Keratinocyte (primary cell): ENCODE results near the gene ALG12. TPM values are rescaled to one million over a fixed set of nuclear protein-coding genes. Genes with fewer than 3 reads are reported as not detected.

Experiments used
- DNase-seq: peaks from one replicate; pipeline ENCODE4 v3.0.0-alpha.2; 2011; ENCODE audit warnings: low read depth, missing footprints, low spot score
- FAIRE-seq: peaks from 2 replicates; lab custom pipeline; 2011; peaks lifted over from hg19 to GRCh38; lab: Jason Lieb, UNC
- H2AFZ ChIP-seq: 2 replicates; pipeline ENCODE4 v1.6.0; 2012; ENCODE audit warnings: low read length, control low read depth, inconsistent platforms; ENCODE audit not compliant: control insufficient read depth
- H3K27ac ChIP-seq: 2 replicates; pipeline ENCODE4 v1.5.1; 2011; ENCODE audit warnings: low read length; ENCODE audit not compliant: control insufficient read depth, insufficient read depth
- H3K27me3 ChIP-seq: 3 replicates; pipeline ENCODE4 v1.6.0; 2011; ENCODE audit warnings: low read length; ENCODE audit not compliant: control insufficient read depth, insufficient read depth; ENCODE audit errors: extremely low read depth
- H3K36me3 ChIP-seq, 2 experiments: 2 replicates in 1 of 2; 3 replicates in 1 of 2; pipeline ENCODE4 v1.5.1; 2011; ENCODE audit warnings: low read length in 2 of 2, mild to moderate bottlenecking in 1 of 2; ENCODE audit not compliant: control insufficient read depth in 2 of 2, insufficient read depth in 2 of 2; ENCODE audit errors: extremely low read depth in 1 of 2
- H3K4me1 ChIP-seq: 3 replicates; pipeline ENCODE4 v1.5.1; 2011; ENCODE audit warnings: low read length; ENCODE audit not compliant: control insufficient read depth, insufficient read depth; ENCODE audit errors: extremely low read depth
- H3K4me2 ChIP-seq: 3 replicates; pipeline ENCODE4 v1.6.0; 2011; ENCODE audit warnings: low read depth, low read length; ENCODE audit not compliant: control insufficient read depth, insufficient read depth; ENCODE audit errors: extremely low read depth
- H3K4me3 ChIP-seq, 3 experiments: fragments of 200-600 bp in 1 of 3; sonication (generic) in 1 of 3; 2 replicates in 2 of 3; 3 replicates in 1 of 3; pipeline ENCODE4 v1.5.1; 2011 to 2016; ENCODE audit warnings: low read length in 3 of 3, mild to moderate bottlenecking in 3 of 3, control low read depth in 2 of 3, inconsistent platforms in 1 of 3, low read depth in 1 of 3, mixed read lengths in 1 of 3, mixed run types in 1 of 3, moderate library complexity in 1 of 3; ENCODE audit not compliant: control insufficient read depth in 2 of 3, insufficient read depth in 2 of 3; ENCODE audit errors: extremely low read depth in 1 of 3
- H3K79me2 ChIP-seq: 2 replicates; pipeline ENCODE4 v1.6.0; 2012; ENCODE audit warnings: low read length; ENCODE audit not compliant: control insufficient read depth, insufficient read depth
- H3K9ac ChIP-seq: 3 replicates; pipeline ENCODE4 v1.6.0; 2011; ENCODE audit warnings: low read length; ENCODE audit not compliant: control insufficient read depth, insufficient read depth; ENCODE audit errors: extremely low read depth
- H3K9me1 ChIP-seq: 3 replicates; pipeline ENCODE4 v1.6.0; 2011; ENCODE audit warnings: low read length; ENCODE audit not compliant: control insufficient read depth, insufficient read depth; ENCODE audit errors: extremely low read depth
- H3K9me3 ChIP-seq: 2 replicates; pipeline ENCODE4 v1.5.1; 2012; ENCODE audit warnings: low read depth, low read length; ENCODE audit not compliant: control insufficient read depth
- H4K20me1 ChIP-seq: 3 replicates; pipeline ENCODE4 v1.6.0; 2011; ENCODE audit warnings: low read length; ENCODE audit not compliant: control insufficient read depth, insufficient read depth; ENCODE audit errors: extremely low read depth
- EZH2 ChIP-seq: IDR thresholded peaks from one replicate; pipeline ENCODE4 v1.6.1; 2012; ENCODE audit warnings: inconsistent platforms, mild to moderate bottlenecking, low read length, moderate library complexity
- dilution Hi-C: fragments of 300-500 bp; cut with MboI; formaldehyde crosslinking; loops from one replicate; pipeline ENCODE4 v1.7.0; 2020; ENCODE audit warnings: low sequenced_read_pairs; ENCODE audit not compliant: extremely low pct_ligation_motif_present
- polyA plus RNA-seq, 5 experiments: library from polyadenylated mRNA; depleted of rRNA in 3 of 5; stranded (reverse) in 3 of 5; stranded (forward) in 1 of 5; unstranded in 1 of 5; fragments of >200 nt; gene quantifications; 1 replicate in 1 of 5; 2 replicates in 3 of 5; 3 replicates in 1 of 5; pipeline versions ENCODE4 v1.2.1 to v1.2.3, GENCODE V29; 2011 to 2012; ENCODE audit warnings: missing spikeins in 2 of 5, low read depth in 1 of 5, low replicate concordance in 1 of 5
- TF ChIP-seq, protein P1 (sequence below), 3 experiments: IDR thresholded peaks in 1 of 3; conservative IDR thresholded peaks in 1 of 3; optimal IDR thresholded peaks in 1 of 3; 2 replicates in 2 of 3; 3 replicates in 1 of 3; pipeline versions ENCODE3 to v1.5.1; 2011; ENCODE audit warnings: low read length in 3 of 3, mild to moderate bottlenecking in 3 of 3, moderate library complexity in 2 of 3, control low read depth in 1 of 3, inconsistent platforms in 1 of 3; ENCODE audit not compliant: insufficient read depth in 2 of 3; ENCODE audit errors: extremely low read depth in 1 of 3

Gene ALG12
- polyA plus RNA-seq, 1 donor (not counting 4 experiments of a cell fraction or from before 2014, with no cell fraction given) = 6.3 TPM

DNA sequence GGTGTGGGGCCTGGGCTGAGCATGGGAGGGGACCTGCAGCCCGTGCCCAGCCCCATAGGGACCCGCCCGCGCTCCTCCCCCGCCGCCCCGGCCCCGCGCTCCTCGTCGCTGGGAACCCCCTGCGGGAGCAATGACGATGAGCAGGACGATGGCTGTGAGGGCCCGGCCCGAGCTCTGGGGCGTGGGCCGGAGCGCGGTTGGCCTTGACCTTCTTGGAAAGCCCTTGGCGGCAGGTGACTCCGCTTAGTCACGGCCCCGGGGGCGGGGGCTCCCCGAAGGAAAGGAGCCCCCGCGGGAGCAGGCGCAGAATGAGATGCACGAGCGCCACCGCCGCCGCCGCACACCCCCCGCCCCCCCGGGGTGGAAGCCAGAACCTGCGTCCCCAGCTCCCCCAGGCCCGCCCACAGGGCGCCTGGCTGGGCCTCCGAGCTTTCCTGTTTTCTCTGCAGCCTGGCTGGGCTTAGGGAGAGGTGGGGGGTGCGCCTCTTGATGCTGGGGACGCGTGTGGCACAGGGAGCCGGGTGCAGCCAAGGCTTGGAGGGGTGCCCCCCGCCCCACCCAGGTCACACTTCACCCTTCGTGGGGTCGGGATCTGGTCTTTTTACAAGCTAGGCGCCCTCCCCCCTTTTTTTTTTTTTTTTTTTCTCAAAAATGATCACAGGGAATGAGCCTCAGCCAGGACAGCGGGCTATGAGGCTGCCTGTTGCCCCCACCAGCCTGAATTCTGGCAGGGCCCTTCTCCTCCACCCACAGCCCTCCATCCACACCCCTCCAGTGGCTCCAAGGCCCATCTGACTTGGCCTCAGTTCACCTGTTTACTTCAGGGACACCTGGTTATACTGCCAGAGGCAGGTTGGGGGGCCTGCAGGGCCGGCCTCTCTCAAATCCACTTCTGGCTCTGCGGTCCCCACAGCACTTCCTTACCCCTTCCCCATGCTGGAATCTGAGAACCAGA is 18.1 kb upstream of the ALG12 start:
- Histone ChIP-seq H3K9ac (peak overlapping the region; percentile 28), H3K9me3 (no peaks in the 10 kb centered on the region), H3K4me3 (peak overlapping the region in 1 of 3 experiments; percentile 5), H3K9me1 (no peaks in the 10 kb centered on the region), H3K79me2 (no peaks in the 10 kb centered on the region), H3K4me1 (peaks cover 14% of the 10 kb centered on the region), H3K36me3 (no peaks in the 10 kb centered on the region), H3K4me2 (peak overlapping the region; percentile 10), H4K20me1 (no peaks in the 10 kb centered on the region), H3K27me3 (peaks cover 6% of the 10 kb centered on the region), H3K27ac (no peak overlapping the region), H2AFZ (no peak overlapping the region)
- DNase-seq (no peak), FAIRE-seq (no peak)
- TF ChIP-seq EZH2 = no peak
- TF ChIP-seq, protein P1, sequence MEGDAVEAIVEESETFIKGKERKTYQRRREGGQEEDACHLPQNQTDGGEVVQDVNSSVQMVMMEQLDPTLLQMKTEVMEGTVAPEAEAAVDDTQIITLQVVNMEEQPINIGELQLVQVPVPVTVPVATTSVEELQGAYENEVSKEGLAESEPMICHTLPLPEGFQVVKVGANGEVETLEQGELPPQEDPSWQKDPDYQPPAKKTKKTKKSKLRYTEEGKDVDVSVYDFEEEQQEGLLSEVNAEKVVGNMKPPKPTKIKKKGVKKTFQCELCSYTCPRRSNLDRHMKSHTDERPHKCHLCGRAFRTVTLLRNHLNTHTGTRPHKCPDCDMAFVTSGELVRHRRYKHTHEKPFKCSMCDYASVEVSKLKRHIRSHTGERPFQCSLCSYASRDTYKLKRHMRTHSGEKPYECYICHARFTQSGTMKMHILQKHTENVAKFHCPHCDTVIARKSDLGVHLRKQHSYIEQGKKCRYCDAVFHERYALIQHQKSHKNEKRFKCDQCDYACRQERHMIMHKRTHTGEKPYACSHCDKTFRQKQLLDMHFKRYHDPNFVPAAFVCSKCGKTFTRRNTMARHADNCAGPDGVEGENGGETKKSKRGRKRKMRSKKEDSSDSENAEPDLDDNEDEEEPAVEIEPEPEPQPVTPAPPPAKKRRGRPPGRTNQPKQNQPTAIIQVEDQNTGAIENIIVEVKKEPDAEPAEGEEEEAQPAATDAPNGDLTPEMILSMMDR (optimal IDR thresholded peaks at IDR 0.05 in 1 of 3, IDR thresholded peaks at IDR 0.05 in 1 of 3, conservative IDR thresholded peaks at IDR 0.05 in 1 of 3; ENCODE audit: extremely low read depth in 1 of 3, insufficient read depth in 2 of 3, low read length in 3 of 3) = no peak
- dilution Hi-C loops = no loop called here

DNA sequence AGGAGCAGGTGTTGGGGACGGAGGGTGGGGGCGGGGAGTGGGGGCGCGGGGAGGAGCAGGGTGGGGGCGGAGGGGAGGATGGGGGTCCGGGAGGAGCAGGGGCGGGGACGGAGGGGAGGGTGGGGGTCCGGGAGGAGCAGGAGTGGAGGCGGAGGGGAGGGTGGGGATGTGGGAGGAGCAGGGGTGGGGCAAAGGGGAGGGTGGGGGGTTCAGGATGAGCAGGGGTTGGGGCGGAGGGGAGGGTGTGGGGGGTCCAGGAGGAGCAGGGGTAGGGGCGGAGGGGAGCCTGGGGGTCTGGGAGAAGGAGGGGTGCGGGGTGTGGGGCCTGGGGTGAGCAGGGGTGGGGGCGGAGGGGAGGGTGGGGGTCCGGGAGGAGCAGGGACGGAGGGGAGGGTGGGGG is 17.3 kb upstream of the ALG12 start:
- Histone ChIP-seq H3K9me1 (no peaks in the 10 kb centered on the region), H3K27me3 (peaks cover 6% of the 10 kb centered on the region), H3K9me3 (no peaks in the 10 kb centered on the region), H3K27ac (no peak overlapping the region), H3K4me1 (peaks cover 20% of the 10 kb centered on the region), H3K36me3 (no peaks in the 10 kb centered on the region), H3K4me3 (no peak overlapping the region), H3K9ac (no peak overlapping the region), H2AFZ (no peak overlapping the region), H3K79me2 (no peaks in the 10 kb centered on the region), H3K4me2 (no peak overlapping the region), H4K20me1 (no peaks in the 10 kb centered on the region)
- no peak for FAIRE-seq
- no peak for DNase-seq
- dilution Hi-C loops = no loop called here
- no peak for TF ChIP-seq EZH2
- TF ChIP-seq, protein P1 (optimal IDR thresholded peaks at IDR 0.05 in 1 of 3, IDR thresholded peaks at IDR 0.05 in 1 of 3, conservative IDR thresholded peaks at IDR 0.05 in 1 of 3; ENCODE audit: extremely low read depth in 1 of 3, insufficient read depth in 2 of 3, low read length in 3 of 3) = no peak
